ENCODE data around the gene C18orf54.

DNA sequence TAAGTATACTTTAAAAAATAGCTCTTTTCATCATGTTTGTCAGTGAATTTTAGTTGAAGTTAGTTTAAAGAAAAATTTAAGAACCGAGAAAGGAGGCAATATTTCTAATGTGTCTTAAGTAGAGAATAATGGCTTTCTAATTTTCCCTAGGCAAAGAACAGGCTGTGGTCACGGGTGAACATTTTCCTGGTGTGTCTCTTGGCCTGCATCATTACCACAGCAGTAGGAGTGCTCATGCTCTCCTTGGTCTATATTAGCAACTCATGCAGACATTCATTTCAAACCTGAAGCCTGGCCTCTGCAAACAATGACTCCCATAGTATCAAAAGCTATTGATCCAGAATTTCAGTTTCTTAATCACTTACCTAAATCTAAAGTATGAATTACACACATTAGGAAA, 57.4 kb downstream of the C18orf54 start:
- TF ChIP-seq, protein P1, sequence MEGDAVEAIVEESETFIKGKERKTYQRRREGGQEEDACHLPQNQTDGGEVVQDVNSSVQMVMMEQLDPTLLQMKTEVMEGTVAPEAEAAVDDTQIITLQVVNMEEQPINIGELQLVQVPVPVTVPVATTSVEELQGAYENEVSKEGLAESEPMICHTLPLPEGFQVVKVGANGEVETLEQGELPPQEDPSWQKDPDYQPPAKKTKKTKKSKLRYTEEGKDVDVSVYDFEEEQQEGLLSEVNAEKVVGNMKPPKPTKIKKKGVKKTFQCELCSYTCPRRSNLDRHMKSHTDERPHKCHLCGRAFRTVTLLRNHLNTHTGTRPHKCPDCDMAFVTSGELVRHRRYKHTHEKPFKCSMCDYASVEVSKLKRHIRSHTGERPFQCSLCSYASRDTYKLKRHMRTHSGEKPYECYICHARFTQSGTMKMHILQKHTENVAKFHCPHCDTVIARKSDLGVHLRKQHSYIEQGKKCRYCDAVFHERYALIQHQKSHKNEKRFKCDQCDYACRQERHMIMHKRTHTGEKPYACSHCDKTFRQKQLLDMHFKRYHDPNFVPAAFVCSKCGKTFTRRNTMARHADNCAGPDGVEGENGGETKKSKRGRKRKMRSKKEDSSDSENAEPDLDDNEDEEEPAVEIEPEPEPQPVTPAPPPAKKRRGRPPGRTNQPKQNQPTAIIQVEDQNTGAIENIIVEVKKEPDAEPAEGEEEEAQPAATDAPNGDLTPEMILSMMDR (IDR thresholded peaks at IDR 0.05), result no peak
- no peak for TF ChIP-seq POLR2A (IDR thresholded peaks at IDR 0.05)
